ENCODE data around the gene NDE1.
"Not testable (repeated sequence)": the region's sequence is repeated elsewhere in the genome, so short reads cannot be mapped to it uniquely, and the experiment has no call there.

The NDE1 gene

GRCh38 chr16:15726715-15727114, 76.7 kb downstream of the NDE1 start:
- peaks cover 7 to 48% (median 20%) of the 10 kb centered on the region in 4 experiments for H3K36me3 ChIP-seq (ENCODE audit: control insufficient read depth in 4 of 4, insufficient read depth in 4 of 4, low read length in 3 of 4)
- no peak for DNase-seq
- H3K9me3 ChIP-seq (ENCODE audit: control extremely low read depth in 1 of 5, control insufficient read depth in 4 of 5, insufficient read depth in 2 of 5, low read depth in 1 of 5, low read length in 4 of 5) = no peaks in the 10 kb centered on the region
- ChIA-PET CTCF (no interaction called here), POLR2A (no interaction called here)
- no peak overlapping the region for H3K4me3 ChIP-seq (ENCODE audit: control insufficient read depth in 1 of 7, extremely low read depth in 1 of 7, insufficient read depth in 4 of 7, low read depth in 2 of 7, low read length in 6 of 7)
- WGBS (ENCODE audit: insufficient coverage) = 94% methylated on average over 16 of the region's 18 CpGs
- no peaks in the 10 kb centered on the region for H3K4me1 ChIP-seq (ENCODE audit: control extremely low read depth in 1 of 4, control insufficient read depth in 4 of 4, insufficient read depth in 4 of 4, low read length in 3 of 4)
- H3K27me3 ChIP-seq (replicated peaks in 2 of 5; ENCODE audit: control insufficient read depth in 4 of 5, insufficient read depth in 5 of 5, low read length in 4 of 5) = no peaks in the 10 kb centered on the region
- no peak overlapping the region for H3K27ac ChIP-seq (ENCODE audit: insufficient read depth in 1 of 2, low read depth in 1 of 2, low read length in 2 of 2, poor library complexity in 1 of 2, severe bottlenecking in 2 of 2)

- peaks cover 7 to 41% (median 20%) of the 10 kb centered on the region in 4 experiments for H3K36me3 ChIP-seq (ENCODE audit: control insufficient read depth in 4 of 4, insufficient read depth in 4 of 4, low read length in 3 of 4)
- CTCF ChIA-PET; H3K4me1 ChIP-seq (ENCODE audit: control extremely low read depth in 1 of 4, control insufficient read depth in 4 of 4, insufficient read depth in 4 of 4, low read length in 3 of 4); POLR2A ChIA-PET; H3K27ac ChIP-seq (ENCODE audit: insufficient read depth in 1 of 2, low read depth in 1 of 2, low read length in 2 of 2, poor library complexity in 1 of 2, severe bottlenecking in 2 of 2); H3K9me3 ChIP-seq (ENCODE audit: control extremely low read depth in 1 of 5, control insufficient read depth in 4 of 5, insufficient read depth in 2 of 5, low read depth in 1 of 5, low read length in 4 of 5); H3K4me3 ChIP-seq (ENCODE audit: control insufficient read depth in 1 of 7, extremely low read depth in 1 of 7, insufficient read depth in 4 of 7, low read depth in 2 of 7, low read length in 6 of 7); DNase-seq; H3K27me3 ChIP-seq (replicated peaks in 2 of 5; ENCODE audit: control insufficient read depth in 4 of 5, insufficient read depth in 5 of 5, low read length in 4 of 5): not testable (repeated sequence)
- WGBS (ENCODE audit: insufficient coverage) = 100% methylated on average over 3 of the region's 5 CpGs
Observed at GRCh38 chr16:15727697-15728096, 77.7 kb downstream of the NDE1 start.

DNA sequence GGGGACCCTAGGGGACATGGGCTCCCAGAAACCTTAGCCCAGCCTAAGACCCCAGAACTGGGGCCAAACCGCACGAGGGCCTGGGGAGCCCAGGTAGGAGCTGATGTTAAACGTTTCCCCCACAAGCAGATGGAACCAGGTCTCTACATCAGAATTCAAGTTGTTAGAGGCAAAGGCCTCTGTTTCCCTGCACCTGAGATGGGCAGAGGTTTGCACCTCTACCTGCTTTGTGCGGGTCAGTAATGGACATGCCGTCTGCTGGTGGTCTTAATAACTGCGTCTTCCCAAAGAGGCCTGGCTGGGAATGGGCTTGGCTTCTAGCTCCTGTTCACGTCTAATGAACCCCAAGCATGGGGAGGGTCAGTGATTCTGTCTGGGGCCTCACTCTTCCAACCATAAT, 79.1 kb downstream of the NDE1 start:
- H3K9me3 ChIP-seq (ENCODE audit: control extremely low read depth in 1 of 5, control insufficient read depth in 4 of 5, insufficient read depth in 2 of 5, low read depth in 1 of 5, low read length in 4 of 5) = no peaks in the 10 kb centered on the region
- CTCF ChIA-PET = interaction anchor here (0.8 to 1.1 kb wide), 2 partner anchors 59 to 76 kb away, joined by 3 read pairs; no protein-coding TSS in a partner anchor
- no peak for DNase-seq
- H3K27ac ChIP-seq (ENCODE audit: insufficient read depth in 1 of 2, low read depth in 1 of 2, low read length in 2 of 2, poor library complexity in 1 of 2, severe bottlenecking in 2 of 2) = no peak overlapping the region
- H3K4me3 ChIP-seq (ENCODE audit: control insufficient read depth in 1 of 7, extremely low read depth in 1 of 7, insufficient read depth in 4 of 7, low read depth in 2 of 7, low read length in 6 of 7) = no peak overlapping the region
- POLR2A ChIA-PET = no interaction called here
- peaks cover 5 to 46% (median 16%) of the 10 kb centered on the region in 4 experiments for H3K36me3 ChIP-seq (ENCODE audit: control insufficient read depth in 4 of 4, insufficient read depth in 4 of 4, low read length in 3 of 4)
- 98% methylated on average over 7 of the region's 7 CpGs for WGBS (ENCODE audit: insufficient coverage)
- H3K27me3 ChIP-seq (replicated peaks in 2 of 5; ENCODE audit: control insufficient read depth in 4 of 5, insufficient read depth in 5 of 5, low read length in 4 of 5) = no peaks in the 10 kb centered on the region
- H3K4me1 ChIP-seq (ENCODE audit: control extremely low read depth in 1 of 4, control insufficient read depth in 4 of 4, insufficient read depth in 4 of 4, low read length in 3 of 4) = no peaks in the 10 kb centered on the region

- Histone ChIP-seq H3K36me3 (ENCODE audit: control insufficient read depth in 4 of 4, insufficient read depth in 4 of 4, low read length in 3 of 4) (peaks cover 0 to 39% (median 5%) of the 10 kb centered on the region in 4 experiments), H3K4me3 (ENCODE audit: control insufficient read depth in 1 of 7, extremely low read depth in 1 of 7, insufficient read depth in 4 of 7, low read depth in 2 of 7, low read length in 6 of 7) (no peak overlapping the region), H3K9me3 (ENCODE audit: control extremely low read depth in 1 of 5, control insufficient read depth in 4 of 5, insufficient read depth in 2 of 5, low read depth in 1 of 5, low read length in 4 of 5) (no peaks in the 10 kb centered on the region), H3K27ac (ENCODE audit: insufficient read depth in 1 of 2, low read depth in 1 of 2, low read length in 2 of 2, poor library complexity in 1 of 2, severe bottlenecking in 2 of 2) (no peak overlapping the region), H3K4me1 (ENCODE audit: control extremely low read depth in 1 of 4, control insufficient read depth in 4 of 4, insufficient read depth in 4 of 4, low read length in 3 of 4) (no peaks in the 10 kb centered on the region), H3K27me3 (replicated peaks in 2 of 5; ENCODE audit: control insufficient read depth in 4 of 5, insufficient read depth in 5 of 5, low read length in 4 of 5) (no peaks in the 10 kb centered on the region)
- DNase-seq = no peak
- CTCF ChIA-PET = interaction anchor here (2.6 kb wide), 1 partner anchor 12 kb away, joined by 7 read pairs; no protein-coding TSS in a partner anchor
- 95% methylated on average over 6 of the region's 6 CpGs for WGBS (ENCODE audit: insufficient coverage)
- POLR2A ChIA-PET = no interaction called here
Observed at GRCh38 chr16:15732416-15732815, 82.4 kb downstream of the NDE1 start.

GRCh38 chr16:15735610-15736009, 85.6 kb downstream of the NDE1 start:
- no peaks in the 10 kb centered on the region for H3K27me3 ChIP-seq (replicated peaks in 2 of 5; ENCODE audit: control insufficient read depth in 4 of 5, insufficient read depth in 5 of 5, low read length in 4 of 5)
- H3K9me3 ChIP-seq (ENCODE audit: control extremely low read depth in 1 of 5, control insufficient read depth in 4 of 5, insufficient read depth in 2 of 5, low read depth in 1 of 5, low read length in 4 of 5) = peaks cover 0 to 2% (median 0%) of the 10 kb centered on the region in 5 experiments
- CTCF ChIA-PET = interaction anchor here (1.2 kb wide), 1 partner anchor 82 kb away, joined by 3 read pairs; no protein-coding TSS in a partner anchor
- peaks cover 0 to 34% (median 5%) of the 10 kb centered on the region in 4 experiments for H3K36me3 ChIP-seq (ENCODE audit: control insufficient read depth in 4 of 4, insufficient read depth in 4 of 4, low read length in 3 of 4)
- H3K4me1 ChIP-seq (ENCODE audit: control extremely low read depth in 1 of 4, control insufficient read depth in 4 of 4, insufficient read depth in 4 of 4, low read length in 3 of 4) = no peaks in the 10 kb centered on the region
- DNase-seq = no peak
- 100% methylated on average over 3 of the region's 3 CpGs for whole genome bisulfite sequencing (ENCODE audit: insufficient coverage)
- H3K4me3 ChIP-seq (ENCODE audit: control insufficient read depth in 1 of 7, extremely low read depth in 1 of 7, insufficient read depth in 4 of 7, low read depth in 2 of 7, low read length in 6 of 7) = no peak overlapping the region
- no peak overlapping the region for H3K27ac ChIP-seq (ENCODE audit: insufficient read depth in 1 of 2, low read depth in 1 of 2, low read length in 2 of 2, poor library complexity in 1 of 2, severe bottlenecking in 2 of 2)
- POLR2A ChIA-PET = no interaction called here

- Histone ChIP-seq H3K4me1 (ENCODE audit: control extremely low read depth in 1 of 4, control insufficient read depth in 4 of 4, insufficient read depth in 4 of 4, low read length in 3 of 4) (no peaks in the 10 kb centered on the region), H3K27ac (ENCODE audit: insufficient read depth in 1 of 2, low read depth in 1 of 2, low read length in 2 of 2, poor library complexity in 1 of 2, severe bottlenecking in 2 of 2) (no peak overlapping the region), H3K36me3 (ENCODE audit: control insufficient read depth in 4 of 4, insufficient read depth in 4 of 4, low read length in 3 of 4) (peaks cover 0 to 43% (median 8%) of the 10 kb centered on the region in 4 experiments), H3K9me3 (ENCODE audit: control extremely low read depth in 1 of 5, control insufficient read depth in 4 of 5, insufficient read depth in 2 of 5, low read depth in 1 of 5, low read length in 4 of 5) (peaks cover 0 to 6% (median 4%) of the 10 kb centered on the region in 5 experiments), H3K27me3 (replicated peaks in 2 of 5; ENCODE audit: control insufficient read depth in 4 of 5, insufficient read depth in 5 of 5, low read length in 4 of 5) (no peaks in the 10 kb centered on the region), H3K4me3 (ENCODE audit: control insufficient read depth in 1 of 7, extremely low read depth in 1 of 7, insufficient read depth in 4 of 7, low read depth in 2 of 7, low read length in 6 of 7) (no peak overlapping the region)
- 94% methylated on average over 7 of the region's 7 CpGs for WGBS (ENCODE audit: insufficient coverage)
- DNase-seq = no peak
- ChIA-PET POLR2A (no interaction called here), CTCF (no interaction called here)
Observed at GRCh38 chr16:15736529-15736928, 86.5 kb downstream of the NDE1 start.

DNA sequence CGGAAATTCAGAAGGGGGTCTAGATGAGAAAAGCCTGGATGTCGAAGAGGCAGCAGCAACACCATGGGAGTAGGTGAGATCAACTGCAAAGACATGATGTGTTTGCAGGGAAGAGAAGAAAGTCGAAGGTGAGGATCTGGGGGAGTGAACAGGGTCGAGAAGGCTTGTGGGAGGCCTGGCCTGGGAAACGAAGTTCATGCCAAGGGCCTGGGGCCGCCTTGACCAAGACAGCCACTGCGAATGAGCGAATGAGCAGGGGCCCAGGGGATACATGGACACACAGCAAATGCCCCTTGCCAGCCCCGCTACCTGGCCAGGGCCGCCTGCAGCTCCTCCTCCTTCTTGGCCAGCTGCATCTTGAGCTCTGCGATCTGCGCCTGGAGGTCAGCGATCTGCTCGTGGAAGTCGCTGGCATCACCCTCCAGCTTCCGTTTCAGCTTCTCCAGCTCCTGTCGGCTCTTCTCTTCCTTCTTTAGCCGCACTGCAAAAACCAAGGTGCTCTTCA, 87.1 kb downstream of the NDE1 start:
- POLR2A ChIA-PET = no interaction called here
- Histone ChIP-seq H3K27me3 (replicated peaks in 2 of 5; ENCODE audit: control insufficient read depth in 4 of 5, insufficient read depth in 5 of 5, low read length in 4 of 5) (no peaks in the 10 kb centered on the region), H3K4me1 (ENCODE audit: control extremely low read depth in 1 of 4, control insufficient read depth in 4 of 4, insufficient read depth in 4 of 4, low read length in 3 of 4) (no peaks in the 10 kb centered on the region), H3K4me3 (ENCODE audit: control insufficient read depth in 1 of 7, extremely low read depth in 1 of 7, insufficient read depth in 4 of 7, low read depth in 2 of 7, low read length in 6 of 7) (no peak overlapping the region), H3K9me3 (ENCODE audit: control extremely low read depth in 1 of 5, control insufficient read depth in 4 of 5, insufficient read depth in 2 of 5, low read depth in 1 of 5, low read length in 4 of 5) (peaks cover 0 to 6% (median 4%) of the 10 kb centered on the region in 5 experiments), H3K36me3 (ENCODE audit: control insufficient read depth in 4 of 4, insufficient read depth in 4 of 4, low read length in 3 of 4) (peaks cover 0 to 45% (median 10%) of the 10 kb centered on the region in 4 experiments), H3K27ac (ENCODE audit: insufficient read depth in 1 of 2, low read depth in 1 of 2, low read length in 2 of 2, poor library complexity in 1 of 2, severe bottlenecking in 2 of 2) (no peak overlapping the region)
- no peak for DNase-seq
- CTCF ChIA-PET = interaction anchor here (1.3 kb wide), 1 partner anchor 19 kb away, joined by 3 read pairs; no protein-coding TSS in a partner anchor
- 89% methylated on average over 18 of the region's 18 CpGs for WGBS (ENCODE audit: insufficient coverage)

All from common myeloid progenitor, CD34-positive (primary cell).